Adrenal gland (tissue), 12 donors: ENCODE data around the gene OR1S2. TPM values are rescaled to one million over a fixed set of nuclear protein-coding genes. Genes with fewer than 3 reads are reported as not detected.

Experiments
- DNase-seq, 7 donors: peaks; one replicate each; pipeline ENCODE4 v3.0.0-alpha.2; 2019 to 2020
- H3K27ac ChIP-seq, 5 donors: fragments of 200-600 bp; sonication (generic) in 4 of 5; 1 replicate in 3 of 5; 2 replicates in 2 of 5; pipeline versions ENCODE4 v1.5.1 to v1.8.0; 2016 to 2020; ENCODE audit warnings: mild to moderate bottlenecking in 1 of 5
- H3K27me3 ChIP-seq: fragments of 200-600 bp; 2 replicates; pipeline ENCODE4 v1.8.0; 2021
- H3K36me3 ChIP-seq, 2 donors: fragments of 200-600 bp; replicated peaks in 1 of 2; 1 replicate in 1 of 2; 2 replicates in 1 of 2; pipeline versions ENCODE4 v1.5.1 to v1.8.0; 2018 to 2022
- H3K4me1 ChIP-seq, 2 donors: fragments of 200-600 bp; replicated peaks in 1 of 2; 1 replicate in 1 of 2; 2 replicates in 1 of 2; pipeline versions ENCODE4 v1.5.1 to v1.8.0; 2018 to 2021
- H3K4me3 ChIP-seq, 4 donors: fragments of 200-600 bp; sonication (generic) in 3 of 4; one replicate each; pipeline ENCODE4 v1.5.1; 2016 to 2018
- H3K9me3 ChIP-seq, 3 donors: fragments of 200-600 bp; sonication (generic) in 1 of 3; replicated peaks in 1 of 3; 1 replicate in 2 of 3; 2 replicates in 1 of 3; pipeline versions ENCODE4 v1.5.1 to v1.8.0; 2016 to 2021
- POLR2A ChIP-seq, 2 donors: fragments of 450-650 bp; IDR thresholded peaks; one replicate each; pipeline ENCODE4 v1.6.1; 2017; ENCODE audit warnings: antibody characterized with exemption in 2 of 2, mild to moderate bottlenecking in 2 of 2, moderate library complexity in 1 of 2
- WGBS, 4 donors: extraction: QIAGEN DNeasy Blood & Tissue Kit in 2 of 4; methylation state at CpG; one replicate each; pipeline versions ENCODE4 v1.1.5 to v1.1.7; 2013 to 2017; 5-methylcytosine and 5-hydroxymethylcytosine counted together
- intact Hi-C, 2 donors: fragments of 100-400 bp; cut with DNase I; formaldehyde crosslinking; loops; one replicate each; pipeline versions ENCODE4 v1.14.1 to v1.15.0; 2022 to 2023
- polyA plus RNA-seq, 3 donors: library from polyadenylated mRNA; stranded (reverse); fragments of 200-250 nt in 2 of 3; fragments of 350-450 nt in 1 of 3; fragmentation: Illumina TruSeq in 1 of 3; extraction: RNeasy Lipid Tissue Mini Kit (QIAGEN cat#74804) in 1 of 3; gene quantifications; one replicate each; pipeline ENCODE4 v1.2.3, GENCODE V29; 2013 to 2014
- total RNA-seq, 9 donors: library from RNA; depleted of rRNA in 4 of 9; stranded (reverse); fragments of >200 nt in 4 of 9; fragments of 120-200 nt in 1 of 9; fragmentation: NEBNext Ultra II Directional in 1 of 9; extraction: Animal tissue kit (Norgen Biotek cat#: 25700) in 1 of 9; gene quantifications; one replicate each; pipeline versions ENCODE4 v1.1.0 to v1.2.4, GENCODE V29; 2013 to 2023
- TF ChIP-seq, protein P1 (sequence below), 6 experiments: fragments of 450-650 bp in 4 of 6; fragments of 200-600 bp in 2 of 6; sonication (generic) in 1 of 6; IDR thresholded peaks; 1 replicate in 5 of 6; 2 replicates in 1 of 6; pipeline versions ENCODE4 v1.5.1 to v1.8.0; 2016 to 2021; ENCODE audit warnings: antibody characterized with exemption in 6 of 6, mild to moderate bottlenecking in 2 of 6, moderate library complexity in 1 of 6
- donor health status: healthy with polysubstance abuse.
- donor health status: Bipolar disorder and iron deficiency.
- donor health status: DM: yes; HTN: yes; CAD: no.
- donor health status: DM: no; HTN: no; CAD: no.
- donor health status: DM: no; HTN: no; CAD: no.
- donor health status: DM: yes; HTN: yes; CAD: no.

The OR1S2 gene
- total and polyA plus RNA-seq, 12 donors, result not detected

DNA sequence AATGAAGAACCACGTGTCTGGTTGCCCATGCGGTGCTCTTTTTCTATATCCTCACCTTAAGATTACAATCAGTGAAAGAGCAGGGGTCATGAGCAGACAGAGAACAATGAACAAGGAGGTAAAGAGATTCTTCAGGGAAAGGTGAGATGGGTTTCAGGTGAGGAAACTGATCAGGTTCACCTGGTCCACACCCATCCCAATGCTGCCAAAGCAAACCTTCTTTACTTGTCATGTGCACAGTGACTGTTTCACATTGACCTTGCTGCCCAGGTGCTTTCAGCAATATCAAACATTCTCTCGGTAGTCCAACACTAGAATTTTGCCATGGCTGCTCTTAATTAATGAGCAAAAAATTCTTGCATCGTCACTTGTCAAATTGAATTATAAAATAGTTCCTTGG, 39.6 kb downstream of the OR1S2 start:
- no peaks in the 10 kb centered on the region for H3K9me3 ChIP-seq
- H3K4me3 ChIP-seq, result no peak overlapping the region
- no peak overlapping the region for H3K27ac ChIP-seq
- intact Hi-C loops, result no loop called here
- H3K27me3 ChIP-seq, result no peaks in the 10 kb centered on the region
- 59 to 72% (median 69%) methylated on average over 4 of the region's 4 CpGs for WGBS, 4 donors
- H3K36me3 ChIP-seq, result no peaks in the 10 kb centered on the region
- H3K4me1 ChIP-seq, result no peaks in the 10 kb centered on the region
- TF ChIP-seq, protein P1, sequence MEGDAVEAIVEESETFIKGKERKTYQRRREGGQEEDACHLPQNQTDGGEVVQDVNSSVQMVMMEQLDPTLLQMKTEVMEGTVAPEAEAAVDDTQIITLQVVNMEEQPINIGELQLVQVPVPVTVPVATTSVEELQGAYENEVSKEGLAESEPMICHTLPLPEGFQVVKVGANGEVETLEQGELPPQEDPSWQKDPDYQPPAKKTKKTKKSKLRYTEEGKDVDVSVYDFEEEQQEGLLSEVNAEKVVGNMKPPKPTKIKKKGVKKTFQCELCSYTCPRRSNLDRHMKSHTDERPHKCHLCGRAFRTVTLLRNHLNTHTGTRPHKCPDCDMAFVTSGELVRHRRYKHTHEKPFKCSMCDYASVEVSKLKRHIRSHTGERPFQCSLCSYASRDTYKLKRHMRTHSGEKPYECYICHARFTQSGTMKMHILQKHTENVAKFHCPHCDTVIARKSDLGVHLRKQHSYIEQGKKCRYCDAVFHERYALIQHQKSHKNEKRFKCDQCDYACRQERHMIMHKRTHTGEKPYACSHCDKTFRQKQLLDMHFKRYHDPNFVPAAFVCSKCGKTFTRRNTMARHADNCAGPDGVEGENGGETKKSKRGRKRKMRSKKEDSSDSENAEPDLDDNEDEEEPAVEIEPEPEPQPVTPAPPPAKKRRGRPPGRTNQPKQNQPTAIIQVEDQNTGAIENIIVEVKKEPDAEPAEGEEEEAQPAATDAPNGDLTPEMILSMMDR (IDR thresholded peaks at IDR 0.05), result no peak
- TF ChIP-seq POLR2A (IDR thresholded peaks at IDR 0.05), result no peak
- DNase-seq, result no peak

Other genes starting within 250 kb of the OR1S2 start
- gene OR9Q1, start 180.3 kb downstream of the OR1S2 start, total RNA-seq, result not detected
- not detected for gene OR9Q1, start 180.3 kb downstream of the OR1S2 start, polyA plus RNA-seq
- gene OR6Q1, start 173.2 kb downstream of the OR1S2 start, total RNA-seq, result not detected
- gene OR6Q1, start 173.2 kb downstream of the OR1S2 start, polyA plus RNA-seq, result not detected
- not detected for gene OR9I1, start 78.6 kb downstream of the OR1S2 start, total RNA-seq
- not detected for gene OR9I1, start 78.6 kb downstream of the OR1S2 start, polyA plus RNA-seq
- gene OR9Q2, start 15.1 kb downstream of the OR1S2 start, total RNA-seq, result not detected
- gene OR9Q2, start 15.1 kb downstream of the OR1S2 start, polyA plus RNA-seq, result not detected
- not detected for gene OR1S1, start 8.6 kb upstream of the OR1S2 start, total RNA-seq
- gene OR1S1, start 8.6 kb upstream of the OR1S2 start, polyA plus RNA-seq, result not detected
- not detected for gene OR10Q1, start 24.8 kb upstream of the OR1S2 start, total RNA-seq
- not detected for gene OR10Q1, start 24.8 kb upstream of the OR1S2 start, polyA plus RNA-seq
- gene OR10W1, start 64.1 kb upstream of the OR1S2 start, total RNA-seq, result not detected
- not detected for gene OR10W1, start 64.1 kb upstream of the OR1S2 start, polyA plus RNA-seq
- gene OR5B17, start 154.9 kb upstream of the OR1S2 start, total RNA-seq, result not detected
- not detected for gene OR5B17, start 154.9 kb upstream of the OR1S2 start, polyA plus RNA-seq
- gene OR5B3, start 202.7 kb upstream of the OR1S2 start, total RNA-seq, result not detected
- not detected for gene OR5B3, start 202.7 kb upstream of the OR1S2 start, polyA plus RNA-seq
- not detected for gene OR5B2, start 224.0 kb upstream of the OR1S2 start, total RNA-seq
- not detected for gene OR5B2, start 224.0 kb upstream of the OR1S2 start, polyA plus RNA-seq
- gene OR5B12, start 238.1 kb upstream of the OR1S2 start, total RNA-seq, result not detected
- gene OR5B12, start 238.1 kb upstream of the OR1S2 start, polyA plus RNA-seq, result not detected